HL-60 (cell line): ENCODE data around the gene CAMTA1.
"Not testable (repeated sequence)": the region's sequence is repeated elsewhere in the genome, so short reads cannot be mapped to it uniquely, and the experiment has no call there.

Experiments used
- CTCF ChIP-seq: IDR thresholded peaks from one replicate; pipeline ENCODE4 v1.5.1; 2011; ENCODE audit warnings: low read length, control low read depth, inconsistent platforms; ENCODE audit not compliant: insufficient read depth
- POLR2AphosphoS5 ChIP-seq: IDR thresholded peaks from 2 replicates; pipeline ENCODE4 v1.6.1; 2012; ENCODE audit warnings: low read depth
- SPI1 ChIP-seq: IDR thresholded peaks from 2 replicates; pipeline ENCODE4 v1.6.1; 2012; ENCODE audit warnings: low read depth, mild to moderate bottlenecking, borderline replicate concordance
- TF ChIP-seq, protein P1 (sequence below): IDR thresholded peaks from 2 replicates; pipeline ENCODE4 v1.6.1; 2012; ENCODE audit warnings: low read depth; ENCODE audit not compliant: insufficient replicate concordance

DNA sequence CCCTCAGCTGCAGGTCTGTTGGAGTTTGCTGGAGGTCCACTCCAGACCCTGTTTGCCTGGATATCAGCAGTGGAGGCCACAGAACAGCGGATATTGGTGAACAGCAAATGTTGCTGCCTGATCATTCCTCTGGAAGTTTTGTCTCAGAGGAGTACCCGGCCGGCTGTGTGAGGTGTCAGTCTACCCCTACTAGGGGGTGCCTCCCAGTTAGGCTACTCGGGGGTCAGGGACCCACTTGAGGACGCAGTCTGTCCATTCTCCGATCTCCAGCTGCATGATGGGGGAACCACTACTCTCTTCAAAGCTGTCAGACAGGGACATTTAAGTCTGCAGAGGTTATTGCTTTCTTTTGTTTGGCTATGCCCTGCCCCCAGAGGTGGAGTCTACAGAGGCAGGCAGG is 819.7 kb downstream of the CAMTA1 start:
- not testable (repeated sequence) for TF ChIP-seq CTCF, POLR2AphosphoS5, SPI1
- TF ChIP-seq, protein P1, sequence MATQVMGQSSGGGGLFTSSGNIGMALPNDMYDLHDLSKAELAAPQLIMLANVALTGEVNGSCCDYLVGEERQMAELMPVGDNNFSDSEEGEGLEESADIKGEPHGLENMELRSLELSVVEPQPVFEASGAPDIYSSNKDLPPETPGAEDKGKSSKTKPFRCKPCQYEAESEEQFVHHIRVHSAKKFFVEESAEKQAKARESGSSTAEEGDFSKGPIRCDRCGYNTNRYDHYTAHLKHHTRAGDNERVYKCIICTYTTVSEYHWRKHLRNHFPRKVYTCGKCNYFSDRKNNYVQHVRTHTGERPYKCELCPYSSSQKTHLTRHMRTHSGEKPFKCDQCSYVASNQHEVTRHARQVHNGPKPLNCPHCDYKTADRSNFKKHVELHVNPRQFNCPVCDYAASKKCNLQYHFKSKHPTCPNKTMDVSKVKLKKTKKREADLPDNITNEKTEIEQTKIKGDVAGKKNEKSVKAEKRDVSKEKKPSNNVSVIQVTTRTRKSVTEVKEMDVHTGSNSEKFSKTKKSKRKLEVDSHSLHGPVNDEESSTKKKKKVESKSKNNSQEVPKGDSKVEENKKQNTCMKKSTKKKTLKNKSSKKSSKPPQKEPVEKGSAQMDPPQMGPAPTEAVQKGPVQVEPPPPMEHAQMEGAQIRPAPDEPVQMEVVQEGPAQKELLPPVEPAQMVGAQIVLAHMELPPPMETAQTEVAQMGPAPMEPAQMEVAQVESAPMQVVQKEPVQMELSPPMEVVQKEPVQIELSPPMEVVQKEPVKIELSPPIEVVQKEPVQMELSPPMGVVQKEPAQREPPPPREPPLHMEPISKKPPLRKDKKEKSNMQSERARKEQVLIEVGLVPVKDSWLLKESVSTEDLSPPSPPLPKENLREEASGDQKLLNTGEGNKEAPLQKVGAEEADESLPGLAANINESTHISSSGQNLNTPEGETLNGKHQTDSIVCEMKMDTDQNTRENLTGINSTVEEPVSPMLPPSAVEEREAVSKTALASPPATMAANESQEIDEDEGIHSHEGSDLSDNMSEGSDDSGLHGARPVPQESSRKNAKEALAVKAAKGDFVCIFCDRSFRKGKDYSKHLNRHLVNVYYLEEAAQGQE: not testable (repeated sequence)
